IPS-18a (cell line): Measurements from ENCODE around the gene DRC7.
"Not testable (repeated sequence)": the region's sequence is repeated elsewhere in the genome, so short reads cannot be mapped to it uniquely, and the experiment has no call there.

ENCODE experiments used
- H3K27ac ChIP-seq: one replicate; pipeline ENCODE4 v1.5.1; 2013; ENCODE audit warnings: low read length
- H3K27me3 ChIP-seq: one replicate; pipeline ENCODE4 v1.6.1; 2013; ENCODE audit warnings: mild to moderate bottlenecking, low read length; ENCODE audit not compliant: control insufficient read depth, insufficient read depth
- H3K36me3 ChIP-seq: one replicate; pipeline ENCODE4 v1.6.1; 2013; ENCODE audit warnings: low read depth, low read length; ENCODE audit not compliant: control insufficient read depth
- H3K4me1 ChIP-seq: one replicate; pipeline ENCODE4 v1.6.1; 2013; ENCODE audit warnings: low read depth, low read length; ENCODE audit not compliant: control insufficient read depth
- H3K4me3 ChIP-seq: one replicate; pipeline ENCODE4 v1.5.1; 2013; ENCODE audit warnings: low read length
- H3K9ac ChIP-seq: one replicate; pipeline ENCODE4 v1.6.1; 2013; ENCODE audit warnings: mild to moderate bottlenecking, low read length, moderate library complexity
- H3K9me3 ChIP-seq: one replicate; pipeline ENCODE4 v1.6.1; 2013; ENCODE audit warnings: low read depth, low read length; ENCODE audit not compliant: control insufficient read depth

Gene DRC7

GRCh38 chr16:57725976-57726375, 31.4 kb downstream of the DRC7 start:
- Histone ChIP-seq H3K4me1 (no peaks in the 10 kb centered on the region), H3K27ac (no peak overlapping the region), H3K9ac (no peak overlapping the region), H3K36me3 (no peaks in the 10 kb centered on the region), H3K9me3 (no peaks in the 10 kb centered on the region), H3K27me3 (no peaks in the 10 kb centered on the region), H3K4me3 (no peak overlapping the region)

GRCh38 chr16:57726433-57726947, 31.9 kb downstream of the DRC7 start:
- no peaks in the 10 kb centered on the region for H3K4me1 ChIP-seq

GRCh38 chr16:57727610-57728009, 33.0 kb downstream of the DRC7 start:
- Histone ChIP-seq H3K9ac (no peak overlapping the region), H3K4me1 (no peaks in the 10 kb centered on the region), H3K27ac (no peak overlapping the region), H3K27me3 (no peaks in the 10 kb centered on the region), H3K36me3 (no peaks in the 10 kb centered on the region), H3K9me3 (no peaks in the 10 kb centered on the region), H3K4me3 (no peak overlapping the region)

More at GRCh38 chr16:57726433-57726947, 31.9 kb downstream of the DRC7 start:
- Histone ChIP-seq H3K27me3 (no peaks in the 10 kb centered on the region), H3K36me3 (no peaks in the 10 kb centered on the region), H3K27ac (no peak overlapping the region), H3K4me3 (no peak overlapping the region), H3K9ac (no peak overlapping the region), H3K9me3 (no peaks in the 10 kb centered on the region)

GRCh38 chr16:57728336-57729181, 34.0 kb downstream of the DRC7 start:
- H3K9ac ChIP-seq: no peak overlapping the region
- no peak overlapping the region for H3K27ac ChIP-seq
- no peak overlapping the region for H3K4me3 ChIP-seq
- no peaks in the 10 kb centered on the region for H3K4me1 ChIP-seq
- H3K27me3 ChIP-seq: no peaks in the 10 kb centered on the region
- H3K36me3 ChIP-seq: no peaks in the 10 kb centered on the region
- no peaks in the 10 kb centered on the region for H3K9me3 ChIP-seq

- H3K9me3 ChIP-seq: no peaks in the 10 kb centered on the region
- no peaks in the 10 kb centered on the region for H3K36me3 ChIP-seq
- no peak overlapping the region for H3K4me3 ChIP-seq
- H3K27ac ChIP-seq: no peak overlapping the region
- no peaks in the 10 kb centered on the region for H3K27me3 ChIP-seq
- H3K4me1 ChIP-seq: no peaks in the 10 kb centered on the region
- H3K9ac ChIP-seq: no peak overlapping the region
Observed at GRCh38 chr16:57729182-57729484, 34.5 kb downstream of the DRC7 start.

GRCh38 chr16:57729852-57730251, 35.2 kb downstream of the DRC7 start:
- not testable (repeated sequence) for H3K9ac ChIP-seq, H3K27me3 ChIP-seq, H3K36me3 ChIP-seq, H3K9me3 ChIP-seq, H3K27ac ChIP-seq, H3K4me3 ChIP-seq, H3K4me1 ChIP-seq

- no peaks in the 10 kb centered on the region for H3K27me3 ChIP-seq
- no peak overlapping the region for H3K27ac ChIP-seq
- no peaks in the 10 kb centered on the region for H3K4me1 ChIP-seq
- H3K36me3 ChIP-seq: no peaks in the 10 kb centered on the region
- no peak overlapping the region for H3K4me3 ChIP-seq
- H3K9me3 ChIP-seq: no peaks in the 10 kb centered on the region
- H3K9ac ChIP-seq: no peak overlapping the region
Observed at GRCh38 chr16:57730771-57731730, 36.4 kb downstream of the DRC7 start.

GRCh38 chr16:57732037-57732436, 37.4 kb downstream of the DRC7 start:
- no peaks in the 10 kb centered on the region for H3K36me3 ChIP-seq
- no peak overlapping the region for H3K27ac ChIP-seq
- no peak overlapping the region for H3K4me3 ChIP-seq
- H3K27me3 ChIP-seq: no peaks in the 10 kb centered on the region
- H3K9ac ChIP-seq: no peak overlapping the region
- H3K9me3 ChIP-seq: no peaks in the 10 kb centered on the region
- H3K4me1 ChIP-seq: peaks cover 7% of the 10 kb centered on the region

- Histone ChIP-seq H3K9me3 (no peaks in the 10 kb centered on the region), H3K27me3 (no peaks in the 10 kb centered on the region)
Observed at GRCh38 chr16:57732714-57733113, 38.1 kb downstream of the DRC7 start.

GRCh38 chr16:57734308-57734924, 39.8 kb downstream of the DRC7 start:
- H3K4me3 ChIP-seq: peak overlapping the region; percentile 91
- peaks cover 7% of the 10 kb centered on the region for H3K4me1 ChIP-seq
- H3K9ac ChIP-seq: peak overlapping the region; percentile 97
- H3K9me3 ChIP-seq: no peaks in the 10 kb centered on the region
- H3K27ac ChIP-seq: peak overlapping the region; percentile 96
- H3K36me3 ChIP-seq: no peaks in the 10 kb centered on the region
- no peaks in the 10 kb centered on the region for H3K27me3 ChIP-seq

More at GRCh38 chr16:57732714-57733113, 38.1 kb downstream of the DRC7 start:
- Histone ChIP-seq H3K4me1 (peaks cover 7% of the 10 kb centered on the region), H3K9ac (no peak overlapping the region), H3K4me3 (no peak overlapping the region), H3K27ac (no peak overlapping the region), H3K36me3 (no peaks in the 10 kb centered on the region)
